RCC 7860 (cell line): ENCODE measurements around the gene GPR75.
"Not testable (repeated sequence)": the region's sequence is repeated elsewhere in the genome, so short reads cannot be mapped to it uniquely, and the experiment has no call there.

Experiments used
- DNase-seq: peaks from one replicate; pipeline ENCODE4 v3.0.0-alpha.2; 2015; ENCODE audit warnings: low spot score
- FAIRE-seq: peaks from 2 replicates; lab custom pipeline; 2012; peaks lifted over from hg19 to GRCh38; lab: Jason Lieb, UNC

The GPR75 gene

GRCh38 chr2:53854678-53855077 is 5.1 kb downstream of the GPR75 start:
- DNase-seq (no peak), FAIRE-seq (no peak)

GRCh38 chr2:53852532-53852931 is 7.2 kb downstream of the GPR75 start:
- FAIRE-seq (no peak), DNase-seq (no peak)

- not testable (repeated sequence) for FAIRE-seq, DNase-seq
Measured at GRCh38 chr2:53851052-53851757, 8.6 kb downstream of the GPR75 start.

GRCh38 chr2:53848062-53848461 is 11.7 kb downstream of the GPR75 start:
- no peak for FAIRE-seq

GRCh38 chr2:53843595-53843994 is 16.2 kb downstream of the GPR75 start:
- FAIRE-seq (no peak), DNase-seq (no peak)

More at GRCh38 chr2:53848062-53848461, 11.7 kb downstream of the GPR75 start:
- no peak for DNase-seq

GRCh38 chr2:53842891-53843290 is 16.9 kb downstream of the GPR75 start:
- FAIRE-seq (no peak), DNase-seq (no peak)

GRCh38 chr2:53841651-53842050 is 18.1 kb downstream of the GPR75 start:
- not testable (repeated sequence) for DNase-seq, FAIRE-seq

- DNase-seq (no peak), FAIRE-seq (no peak)
Measured at GRCh38 chr2:53840580-53840979, 19.2 kb downstream of the GPR75 start.

GRCh38 chr2:53829980-53830290 is 29.8 kb downstream of the GPR75 start:
- not testable (repeated sequence) for DNase-seq, FAIRE-seq

GRCh38 chr2:53829273-53829979 is 30.3 kb downstream of the GPR75 start:
- FAIRE-seq: no peak
- DNase-seq: no peak

GRCh38 chr2:53828331-53828730 is 31.4 kb downstream of the GPR75 start:
- DNase-seq (no peak), FAIRE-seq (no peak)

GRCh38 chr2:53827398-53828175 is 32.2 kb downstream of the GPR75 start:
- DNase-seq: no peak
- no peak for FAIRE-seq

- DNase-seq (no peak), FAIRE-seq (no peak)
Measured at GRCh38 chr2:53826587-53827397, 33.0 kb downstream of the GPR75 start.

- no peak for DNase-seq
- no peak for FAIRE-seq
Measured at GRCh38 chr2:53826030-53826410, 33.7 kb downstream of the GPR75 start.

- FAIRE-seq, DNase-seq: not testable (repeated sequence)
Measured at GRCh38 chr2:53823639-53824038, 36.1 kb downstream of the GPR75 start.

GRCh38 chr2:53821810-53822209 is 38.0 kb downstream of the GPR75 start:
- DNase-seq (no peak), FAIRE-seq (no peak)

- FAIRE-seq: no peak
- DNase-seq: no peak
Measured at GRCh38 chr2:53820711-53821110, 39.1 kb downstream of the GPR75 start.

- no peak for FAIRE-seq
- DNase-seq: no peak
Measured at GRCh38 chr2:53820048-53820447, 39.7 kb downstream of the GPR75 start.

GRCh38 chr2:53819634-53820033 is 40.1 kb downstream of the GPR75 start:
- FAIRE-seq (no peak), DNase-seq (no peak)

- no peak for FAIRE-seq
- no peak for DNase-seq
Measured at GRCh38 chr2:53818854-53819435, 40.8 kb downstream of the GPR75 start.

GRCh38 chr2:53813151-53813550 is 46.6 kb downstream of the GPR75 start:
- no peak for FAIRE-seq

More at GRCh38 chr2:53813151-53813550, 46.6 kb downstream of the GPR75 start:
- no peak for DNase-seq
